Muscle layer of colon (tissue), 2 donors: ENCODE data around the gene PRAF2.

Experiments
- H3K27ac ChIP-seq: one replicate; pipeline ENCODE4 v1.7.0; 2013; ENCODE audit warnings: low read depth, mild to moderate bottlenecking, low read length, moderate library complexity
- H3K27me3 ChIP-seq, 2 donors: one replicate each; pipeline ENCODE4 v1.7.0; 2013; ENCODE audit warnings: low read length in 2 of 2, mild to moderate bottlenecking in 2 of 2; ENCODE audit not compliant: insufficient read depth in 2 of 2, control insufficient read depth in 1 of 2
- H3K36me3 ChIP-seq: one replicate; pipeline ENCODE4 v1.7.0; 2013; ENCODE audit warnings: mild to moderate bottlenecking, low read length; ENCODE audit not compliant: insufficient read depth
- H3K4me1 ChIP-seq: one replicate; pipeline ENCODE4 v1.7.0; 2013; ENCODE audit warnings: mild to moderate bottlenecking, low read length; ENCODE audit not compliant: insufficient read depth
- H3K4me3 ChIP-seq, 2 donors: one replicate each; pipeline ENCODE4 v1.7.0; 2013; ENCODE audit warnings: low read length in 2 of 2, low read depth in 1 of 2, mild to moderate bottlenecking in 1 of 2, moderate library complexity in 1 of 2
- H3K9ac ChIP-seq: one replicate; pipeline ENCODE4 v1.7.0; 2013; ENCODE audit warnings: low read length
- H3K9me3 ChIP-seq: one replicate; pipeline ENCODE4 v1.7.0; 2013; ENCODE audit warnings: mild to moderate bottlenecking, low read length
- donor health status: abdominal sarcoma.
- donor health status: Adenocarcinoma of cecum.

PRAF2 gene

DNA sequence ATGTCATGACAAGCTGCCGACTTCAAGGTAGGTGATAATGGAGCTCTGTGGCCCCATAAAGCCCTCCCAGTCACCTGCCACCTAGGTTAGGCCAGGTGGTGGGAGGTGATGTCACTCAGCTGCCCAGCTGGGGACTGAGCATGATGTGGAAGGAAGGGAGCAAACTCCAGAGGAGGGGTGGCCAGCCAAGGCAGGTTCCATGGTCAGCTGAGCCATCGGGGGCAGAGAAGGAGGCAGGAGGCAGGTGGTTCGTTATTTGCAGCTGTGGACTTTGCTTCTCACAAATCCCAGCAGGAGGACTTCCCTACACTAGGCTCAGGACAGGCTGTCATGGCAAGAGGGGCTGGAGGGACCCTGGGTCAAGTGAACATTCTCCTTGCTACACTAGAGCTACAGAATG lies 12.9 kb downstream of the PRAF2 start:
- Histone ChIP-seq H3K9me3 (no peaks in the 10 kb centered on the region), H3K4me1 (no peaks in the 10 kb centered on the region), H3K9ac (no peak overlapping the region), H3K27me3 (peaks cover 0 to 6% of the 10 kb centered on the region in 2 donors), H3K36me3 (no peaks in the 10 kb centered on the region), H3K4me3 (no peak overlapping the region), H3K27ac (no peak overlapping the region)

DNA sequence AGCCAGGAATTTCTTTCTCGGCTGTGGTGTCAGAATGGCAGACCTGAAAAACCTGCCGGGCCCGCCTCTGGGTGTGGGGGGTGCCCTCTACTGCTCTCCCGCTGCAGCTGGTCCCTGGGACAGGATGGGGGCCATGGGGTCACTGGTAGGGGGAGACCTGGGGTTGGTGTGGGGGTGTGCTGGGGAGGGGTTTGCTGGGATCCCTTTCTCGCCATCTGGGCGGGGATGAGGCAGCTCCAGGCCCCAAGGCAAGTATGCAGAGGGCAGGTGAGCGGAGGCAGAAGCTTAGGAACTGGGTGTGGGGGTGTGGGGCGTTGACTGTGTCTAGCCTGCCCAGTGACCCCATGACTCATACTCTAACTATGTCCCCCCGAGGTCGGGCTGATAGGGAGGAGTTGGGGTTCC lies 14.1 kb downstream of the PRAF2 start:
- H3K9ac ChIP-seq, result no peak overlapping the region

DNA sequence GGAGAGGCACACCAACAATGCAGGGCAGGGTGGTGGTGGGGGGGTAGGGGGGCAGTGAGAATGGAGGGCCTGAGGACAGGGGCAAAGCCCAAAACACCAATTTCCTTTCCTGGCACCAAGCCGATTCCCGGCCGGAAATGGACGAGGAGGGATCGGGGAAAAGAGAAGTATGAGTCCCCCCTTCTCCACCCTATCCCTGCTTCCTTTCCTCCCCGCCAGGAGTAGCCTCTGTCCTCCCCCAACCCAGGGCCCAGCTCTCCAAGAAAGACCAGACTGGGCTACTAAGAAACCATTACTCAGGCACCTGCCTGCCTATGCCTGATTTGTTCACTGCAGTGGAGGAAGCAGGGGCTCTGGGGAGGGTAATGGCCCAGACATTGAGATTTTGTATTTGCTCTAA lies 14.6 kb downstream of the PRAF2 start:
- H3K27me3 ChIP-seq, result peaks cover 0 to 6% of the 10 kb centered on the region in 2 donors
- no peaks in the 10 kb centered on the region for H3K9me3 ChIP-seq
- H3K4me1 ChIP-seq, result no peaks in the 10 kb centered on the region
- H3K9ac ChIP-seq, result no peak overlapping the region
- H3K36me3 ChIP-seq, result no peaks in the 10 kb centered on the region
- H3K27ac ChIP-seq, result no peak overlapping the region
- no peak overlapping the region for H3K4me3 ChIP-seq

More for the DNA sequence above, 14.1 kb downstream of the PRAF2 start:
- H3K27ac ChIP-seq, result no peak overlapping the region
- H3K36me3 ChIP-seq, result no peaks in the 10 kb centered on the region
- no peaks in the 10 kb centered on the region for H3K4me1 ChIP-seq
- H3K9me3 ChIP-seq, result no peaks in the 10 kb centered on the region
- H3K4me3 ChIP-seq, result no peak overlapping the region
- H3K27me3 ChIP-seq, result peaks cover 0 to 6% of the 10 kb centered on the region in 2 donors

DNA sequence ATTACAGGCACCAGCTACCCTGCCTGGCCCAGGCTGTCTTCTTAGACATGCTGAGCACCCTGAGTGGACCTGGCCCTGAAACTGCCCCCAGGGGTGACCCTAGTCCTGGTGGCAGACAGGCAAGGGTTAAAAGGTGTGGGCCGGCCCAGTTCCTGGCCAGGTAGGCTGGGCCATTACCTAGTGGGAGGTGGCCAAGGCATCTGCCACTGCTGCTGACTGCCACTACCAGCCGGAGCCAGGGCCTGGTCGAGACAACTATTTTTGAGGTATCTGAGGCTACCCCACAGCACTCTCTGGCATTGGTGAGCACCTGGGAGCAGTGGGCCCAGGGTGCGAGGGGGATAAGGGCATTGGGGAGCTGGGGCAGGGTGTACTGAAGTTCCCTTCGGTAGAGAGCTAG lies 15.0 kb downstream of the PRAF2 start, which contains the start of gene CCDC120:
TSS of gene CCDC120 (plus strand) at position 206 of the 400 bp plus-strand sequence. CDS start 3,043 bp downstream, outside the sequence.
- H3K27me3 ChIP-seq, result peaks cover 0 to 6% of the 10 kb centered on the region in 2 donors
- no peak within 1 kb of the TSS for H3K4me3 ChIP-seq
- H3K4me1 ChIP-seq, result no peaks in the 10 kb centered on the region
- no peaks in the 10 kb centered on the region for H3K9me3 ChIP-seq
- H3K27ac ChIP-seq, result no peak within 1 kb of the TSS
- H3K9ac ChIP-seq, result no peak within 1 kb of the TSS
- H3K36me3 ChIP-seq, result no peaks in the 10 kb centered on the region

DNA sequence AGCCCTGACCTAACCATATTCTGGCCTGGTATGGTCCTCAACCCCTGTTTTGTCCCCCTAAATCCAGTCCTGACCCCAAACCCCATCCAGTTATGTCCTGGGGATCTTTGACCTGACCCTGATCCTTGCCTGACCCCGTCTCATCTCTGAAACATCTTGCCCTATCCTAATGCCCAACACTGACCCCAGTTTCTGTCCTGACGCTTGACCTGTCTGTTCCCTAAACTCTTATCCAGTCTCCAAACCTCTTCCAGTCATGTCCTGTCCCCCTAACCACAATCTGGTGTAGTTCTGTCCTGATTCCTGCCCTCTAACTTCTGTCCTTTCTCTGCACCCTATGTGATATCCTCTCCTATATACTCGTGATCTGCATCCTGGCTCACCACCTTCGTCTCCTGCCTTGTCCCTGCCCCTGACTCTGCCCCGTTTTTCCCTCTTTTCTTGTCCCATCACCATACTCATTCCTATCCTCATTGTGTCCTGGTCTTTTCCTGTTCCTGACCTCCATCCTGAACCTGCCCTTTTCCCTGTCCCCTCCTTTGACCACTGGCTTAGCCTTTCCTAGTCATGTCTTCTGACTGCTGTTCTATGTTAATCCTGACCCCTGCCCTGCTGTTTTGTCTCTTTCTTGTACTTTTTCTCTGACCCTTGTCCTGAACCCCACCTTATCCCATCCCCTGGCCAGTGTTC lies 19.6 kb downstream of the PRAF2 start:
- Histone ChIP-seq H3K4me1 (no peaks in the 10 kb centered on the region), H3K27me3 (peaks cover 0 to 6% of the 10 kb centered on the region in 2 donors), H3K4me3 (peak overlapping the region; percentile 33 to 59), H3K27ac (peak overlapping the region; percentile 56), H3K36me3 (no peaks in the 10 kb centered on the region), H3K9ac (no peak overlapping the region), H3K9me3 (no peaks in the 10 kb centered on the region)

DNA sequence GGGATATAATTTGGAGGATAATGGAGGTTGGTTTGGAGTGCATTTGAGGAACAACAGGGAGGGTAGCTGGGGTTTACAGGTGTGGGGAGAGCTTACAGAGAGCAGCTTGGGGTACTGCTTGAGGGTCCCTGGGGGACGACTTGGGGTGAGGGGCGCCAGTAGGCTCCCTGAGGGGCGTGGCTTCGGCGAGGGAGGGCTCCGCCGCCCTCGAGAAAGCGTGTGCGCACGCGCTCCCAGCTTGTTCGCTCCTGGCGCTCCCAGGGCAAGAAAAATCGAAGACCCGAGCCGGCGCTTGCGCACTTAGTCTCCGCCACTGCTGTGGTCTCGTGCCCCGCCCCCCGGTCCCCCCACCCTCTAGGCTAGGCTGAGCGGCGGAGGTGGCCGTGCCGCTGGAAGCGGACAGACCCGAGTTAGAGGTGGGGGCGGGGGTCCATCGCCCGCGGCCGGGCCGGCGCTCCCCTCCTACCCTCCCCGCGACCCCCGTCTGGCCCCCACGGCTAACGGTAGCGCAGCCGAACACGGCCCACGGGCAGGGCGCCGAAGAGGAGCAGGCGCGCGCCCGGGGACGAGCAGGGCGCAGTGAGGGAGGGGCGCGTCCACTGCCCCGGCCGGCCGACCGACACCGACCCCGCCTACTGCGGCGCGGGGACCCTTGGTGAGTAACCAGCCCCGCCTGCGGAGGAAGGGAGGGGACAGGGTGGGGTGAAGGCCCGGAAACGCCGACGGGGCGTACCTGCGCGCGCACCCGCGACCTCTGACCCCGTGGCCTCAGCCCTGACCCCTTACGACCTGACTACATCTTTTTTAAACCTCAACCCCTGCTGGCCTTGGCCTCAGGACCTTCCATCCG lies 20.4 kb downstream of the PRAF2 start:
- H3K4me3 ChIP-seq, result peak overlapping the region; percentile 33 to 59
- H3K27ac ChIP-seq, result peak overlapping the region; percentile 61
- no peaks in the 10 kb centered on the region for H3K36me3 ChIP-seq
- no peak overlapping the region for H3K9ac ChIP-seq
- peaks cover 0 to under 1% of the 10 kb centered on the region in 2 donors for H3K27me3 ChIP-seq
- H3K9me3 ChIP-seq, result no peaks in the 10 kb centered on the region
- H3K4me1 ChIP-seq, result no peaks in the 10 kb centered on the region

DNA sequence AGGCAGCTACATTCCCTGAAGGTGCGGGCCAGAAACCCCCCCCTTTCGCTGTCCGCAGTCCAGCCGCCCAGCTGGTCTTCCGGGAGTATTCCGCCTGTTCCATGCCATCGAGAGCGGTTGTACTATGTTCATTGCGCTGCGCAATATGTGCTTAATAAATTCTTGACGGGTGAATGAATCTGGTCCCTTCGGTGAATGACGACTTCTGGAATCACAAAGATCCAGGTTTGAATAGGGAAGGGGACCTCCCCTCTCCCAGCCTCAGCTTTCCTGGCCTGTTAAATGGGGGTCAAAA lies 29.9 kb downstream of the PRAF2 start:
- H3K36me3 ChIP-seq, result no peaks in the 10 kb centered on the region
- H3K27ac ChIP-seq, result no peak overlapping the region
- peaks cover 0 to 4% of the 10 kb centered on the region in 2 donors for H3K27me3 ChIP-seq
- no peak overlapping the region for H3K4me3 ChIP-seq
- H3K9ac ChIP-seq, result no peak overlapping the region
- H3K4me1 ChIP-seq, result peaks cover 16% of the 10 kb centered on the region
- H3K9me3 ChIP-seq, result no peaks in the 10 kb centered on the region

DNA sequence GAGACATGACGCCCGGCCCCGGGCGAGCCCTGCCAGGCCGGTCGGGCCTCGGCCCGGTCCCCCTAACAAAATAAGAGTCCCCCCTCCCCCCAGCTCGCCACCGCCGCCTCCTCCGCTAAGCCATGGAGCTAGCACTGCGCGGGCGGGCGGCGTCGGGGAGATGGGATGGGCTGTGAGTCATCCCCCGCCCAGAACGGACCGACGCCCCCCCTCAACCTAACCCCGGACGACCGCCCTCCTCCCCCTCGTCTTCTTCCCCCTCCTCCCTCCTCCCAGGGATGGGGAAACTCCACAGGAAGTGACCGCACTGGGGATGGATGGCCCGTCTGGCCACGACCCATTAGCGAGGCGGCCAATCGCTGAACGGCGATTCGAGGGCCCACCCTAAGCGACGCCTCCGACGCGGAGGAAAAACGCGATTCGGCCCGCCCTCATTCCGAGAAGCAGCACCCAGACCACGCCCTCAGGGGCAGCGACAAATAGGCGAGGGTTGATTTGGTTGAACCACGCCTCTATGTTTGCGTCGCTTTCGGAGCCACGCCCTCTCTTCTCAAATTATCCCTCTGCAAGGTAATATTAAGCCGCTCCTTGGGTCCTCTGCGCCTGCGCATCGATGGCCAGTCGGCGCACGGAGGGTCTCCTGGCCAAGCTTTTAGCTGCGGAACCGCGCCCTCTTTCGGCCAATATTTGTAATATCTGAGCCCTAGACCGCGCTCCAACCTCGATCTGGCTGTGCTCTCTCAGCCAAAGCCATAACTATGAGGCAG lies 30.4 kb downstream of the PRAF2 start, which contains the start of gene TFE3:
TSS of gene TFE3 (minus strand) at position 138 of the 767 bp plus-strand sequence. CDS start at position 7, 131 bp downstream.
- peaks cover 0 to 4% of the 10 kb centered on the region in 2 donors for H3K27me3 ChIP-seq
- H3K4me3 ChIP-seq, result peak within 1 kb of the TSS; percentile 69 to 77
- H3K4me1 ChIP-seq, result peaks cover 16% of the 10 kb centered on the region
- H3K27ac ChIP-seq, result peak within 1 kb of the TSS; percentile 88
- no peaks in the 10 kb centered on the region for H3K9me3 ChIP-seq
- H3K36me3 ChIP-seq, result peaks cover 5% of the 10 kb centered on the region
- peak within 1 kb of the TSS; percentile 81 for H3K9ac ChIP-seq

DNA sequence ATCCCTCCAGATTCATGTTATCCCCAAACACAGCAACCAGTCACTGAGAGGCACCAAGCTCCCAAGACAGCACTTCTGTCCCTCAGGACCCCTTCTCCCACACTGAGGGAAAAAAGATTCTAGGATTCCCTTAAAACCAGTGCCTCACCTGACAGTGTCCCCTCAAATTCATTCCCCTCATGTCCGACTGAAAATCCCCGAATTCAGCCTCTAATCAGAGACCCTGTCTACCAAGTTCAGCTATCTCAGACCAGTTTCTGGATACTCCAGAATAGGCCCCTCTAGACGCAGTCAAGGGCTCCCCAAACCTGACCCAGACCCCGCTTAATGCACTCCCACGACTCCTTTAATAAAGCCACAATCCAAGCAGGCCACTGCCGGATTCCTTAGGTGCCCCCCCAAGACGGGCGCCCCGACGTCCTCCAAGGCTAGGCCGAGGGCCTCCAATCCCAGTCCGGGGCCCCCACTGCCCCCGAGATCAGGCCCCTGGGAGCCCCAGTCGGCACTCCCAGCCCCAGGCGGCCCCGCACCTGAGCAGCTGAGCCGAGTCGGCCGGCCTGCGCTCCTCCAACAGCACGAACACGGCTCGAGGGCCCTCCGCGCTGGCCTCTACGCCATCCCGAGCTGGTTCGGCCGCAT lies 31.1 kb downstream of the PRAF2 start:
- H3K27me3 ChIP-seq, result peaks cover 0 to 4% of the 10 kb centered on the region in 2 donors
- peak overlapping the region; percentile 69 to 77 for H3K4me3 ChIP-seq
- peak overlapping the region; percentile 88 for H3K27ac ChIP-seq

DNA sequence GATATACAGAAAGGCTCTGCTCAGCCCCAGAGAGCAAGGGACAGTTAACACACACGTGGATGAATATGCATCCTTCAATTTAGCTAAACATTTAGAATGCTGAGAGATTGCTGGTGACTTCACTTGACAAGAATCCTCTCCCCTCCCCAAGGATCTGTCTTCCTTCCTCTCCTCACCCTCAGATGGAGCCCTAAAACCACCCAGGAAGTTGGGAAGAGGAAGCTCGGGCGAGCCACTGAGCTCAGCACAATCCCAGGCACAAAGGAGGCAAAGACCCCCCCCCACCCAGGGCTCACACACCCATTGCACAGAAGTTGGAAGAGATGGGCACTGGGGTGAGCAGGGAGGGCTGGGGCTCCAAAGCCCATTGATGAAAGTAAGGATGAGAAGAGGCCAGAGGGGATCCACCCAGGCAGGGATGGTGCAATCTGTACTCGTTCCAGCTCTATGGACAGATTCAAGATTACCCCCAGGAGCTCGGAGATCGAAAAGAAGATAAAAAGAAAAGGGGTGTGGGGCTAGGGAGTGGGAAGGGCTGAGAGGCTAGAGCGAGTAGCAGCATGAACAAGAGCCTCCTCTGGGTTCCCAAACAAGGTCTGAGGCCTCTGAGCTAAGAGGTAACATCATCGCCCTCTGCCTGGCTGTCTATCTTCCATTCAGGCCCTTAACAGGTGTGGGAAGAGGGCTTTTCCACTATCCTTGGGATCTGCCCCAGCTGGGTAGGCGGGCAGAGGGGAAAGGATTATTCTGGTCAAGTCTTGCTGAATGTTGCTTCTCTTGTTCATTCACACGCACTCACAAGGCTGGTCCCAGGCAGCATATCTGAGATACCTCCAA lies 31.8 kb downstream of the PRAF2 start:
- H3K27me3 ChIP-seq, result peaks cover 0 to 4% of the 10 kb centered on the region in 2 donors
- no peaks in the 10 kb centered on the region for H3K9me3 ChIP-seq
- peak overlapping the region; percentile 88 for H3K27ac ChIP-seq
- peaks cover 16% of the 10 kb centered on the region for H3K4me1 ChIP-seq
- H3K4me3 ChIP-seq, result peak overlapping the region; percentile 69 to 77
- peaks cover 18% of the 10 kb centered on the region for H3K36me3 ChIP-seq
- peak overlapping the region; percentile 81 for H3K9ac ChIP-seq

More for the DNA sequence above, 31.1 kb downstream of the PRAF2 start:
- H3K9ac ChIP-seq, result peak overlapping the region; percentile 81
- peaks cover 12% of the 10 kb centered on the region for H3K36me3 ChIP-seq
- peaks cover 16% of the 10 kb centered on the region for H3K4me1 ChIP-seq
- no peaks in the 10 kb centered on the region for H3K9me3 ChIP-seq
